Smooth muscle cell (in vitro differentiated cells): Measurements from ENCODE around the gene H2BK1. TPM values are rescaled to one million over a fixed set of nuclear protein-coding genes. Genes with fewer than 3 reads are reported as not detected.

ENCODE experiments used
- DNase-seq: peaks from one replicate; lab custom pipeline; 2025; ENCODE audit not compliant: unreplicated experiment; lab: John Stamatoyannopoulos, UW
- H2AFZ ChIP-seq: fragments of 200-600 bp; sonication (generic); 2 replicates; pipeline ENCODE4 v1.6.0; 2016; ENCODE audit warnings: antibody characterized with exemption, low read depth, mild to moderate bottlenecking
- H3F3A ChIP-seq: fragments of 200-600 bp; sonication (generic); 2 replicates; pipeline ENCODE4 v1.6.0; 2017; ENCODE audit warnings: antibody characterized with exemption, low read depth
- H3K27ac ChIP-seq: fragments of 200-600 bp; sonication (generic); 2 replicates; pipeline ENCODE4 v1.5.1; 2016; ENCODE audit warnings: low read depth, mild to moderate bottlenecking
- H3K27me3 ChIP-seq: fragments of 200-600 bp; sonication (generic); 2 replicates; pipeline ENCODE4 v1.6.1; 2016; ENCODE audit warnings: low read depth, mild to moderate bottlenecking
- H3K36me3 ChIP-seq: fragments of 200-600 bp; sonication (generic); 2 replicates; pipeline ENCODE4 v1.5.1; 2016; ENCODE audit warnings: low read depth
- H3K4me1 ChIP-seq: fragments of 200-600 bp; sonication (generic); 2 replicates; pipeline ENCODE4 v1.5.1; 2016; ENCODE audit warnings: low read depth
- H3K4me2 ChIP-seq: fragments of 200-600 bp; sonication (generic); 2 replicates; pipeline ENCODE4 v1.6.0; 2016; ENCODE audit warnings: mild to moderate bottlenecking
- H3K4me3 ChIP-seq: fragments of 200-600 bp; sonication (generic); 2 replicates; pipeline ENCODE4 v1.5.1; 2016; ENCODE audit warnings: mild to moderate bottlenecking
- H3K79me2 ChIP-seq: fragments of 200-600 bp; sonication (generic); 2 replicates; pipeline ENCODE4 v1.6.0; 2016; ENCODE audit warnings: low read depth, mild to moderate bottlenecking
- H3K9ac ChIP-seq: fragments of 200-600 bp; sonication (generic); 2 replicates; pipeline ENCODE4 v1.6.0; 2016; ENCODE audit warnings: low read depth
- H3K9me3 ChIP-seq: fragments of 200-600 bp; sonication (generic); replicated peaks from 2 replicates; pipeline ENCODE4 v1.5.1; 2016; ENCODE audit warnings: low read depth
- H4K20me1 ChIP-seq: fragments of 200-600 bp; sonication (generic); 2 replicates; pipeline ENCODE4 v1.6.0; 2016; ENCODE audit warnings: low read depth
- CTCF ChIP-seq: fragments of 200-600 bp; sonication (generic); IDR thresholded peaks from 2 replicates; pipeline ENCODE4 v1.5.1; 2017; ENCODE audit warnings: borderline replicate concordance, mild to moderate bottlenecking, antibody characterized with exemption; ENCODE audit not compliant: insufficient read depth, poor library complexity, severe bottlenecking
- WGBS: methylation state at CpG from one replicate; pipeline ENCODE4 v1.1.7; 2016; ENCODE audit warnings: low lambda C conversion rate; 5-methylcytosine and 5-hydroxymethylcytosine counted together
- polyA plus RNA-seq: library from polyadenylated mRNA; unstranded; fragments of >200 nt; fragmentation: Nextera tagmentation; extraction: Ambion mirVana; gene quantifications from 2 replicates; pipeline ENCODE4 v1.2.1, GENCODE V29; 2016
- total RNA-seq: library from RNA; depleted of rRNA; stranded (reverse); fragments of >200 nt; gene quantifications from 2 replicates; pipeline ENCODE4 v1.2.3, GENCODE V29; 2014

H2BK1 gene
- total and polyA plus RNA-seq, 2 experiments from 2014 or later = not detected

GRCh38 chr7:151249732-151250072 lies 39.4 kb upstream of the H2BK1 start:
- H3K79me2 ChIP-seq = peaks cover 26% of the 10 kb centered on the region

GRCh38 chr7:151249034-151249731 lies 38.9 kb upstream of the H2BK1 start:
- peak overlapping the region; percentile 89 for H3K27ac ChIP-seq
- H2AFZ ChIP-seq = peak overlapping the region; percentile 48
- peaks cover 28% of the 10 kb centered on the region for H3K79me2 ChIP-seq
- peaks cover 48% of the 10 kb centered on the region for H3K4me1 ChIP-seq
- H3K36me3 ChIP-seq = no peaks in the 10 kb centered on the region
- WGBS = under 1% methylated on average over 40 of the region's 45 CpGs
- peak overlapping the region; percentile 52 for H3K9ac ChIP-seq
- H3K4me3 ChIP-seq = peak overlapping the region; percentile 80
- peak; percentile 66 for DNase-seq
- TF ChIP-seq CTCF = no peak
- peaks cover 32% of the 10 kb centered on the region for H4K20me1 ChIP-seq
- no peaks in the 10 kb centered on the region for H3K9me3 ChIP-seq
- H3K4me2 ChIP-seq = peak overlapping the region; percentile 99
- no peaks in the 10 kb centered on the region for H3F3A ChIP-seq
- no peaks in the 10 kb centered on the region for H3K27me3 ChIP-seq

More at GRCh38 chr7:151249732-151250072, 39.4 kb upstream of the H2BK1 start:
- Histone ChIP-seq H3F3A (no peaks in the 10 kb centered on the region), H3K9ac (peak overlapping the region; percentile 52), H3K9me3 (no peaks in the 10 kb centered on the region), H3K27ac (peak overlapping the region; percentile 89), H3K4me1 (peaks cover 44% of the 10 kb centered on the region), H3K27me3 (no peaks in the 10 kb centered on the region), H2AFZ (no peak overlapping the region), H3K4me3 (peak overlapping the region; percentile 80), H3K36me3 (no peaks in the 10 kb centered on the region), H4K20me1 (peaks cover 27% of the 10 kb centered on the region), H3K4me2 (peak overlapping the region; percentile 99)
- DNase-seq = no peak
- TF ChIP-seq CTCF = no peak
- 6% methylated on average over 4 of the region's 5 CpGs for WGBS

- Histone ChIP-seq H3K4me1 (peaks cover 54% of the 10 kb centered on the region), H3K27me3 (no peaks in the 10 kb centered on the region), H4K20me1 (peaks cover 39% of the 10 kb centered on the region), H3K4me3 (peak within 1 kb of the TSS; percentile 80), H3K9ac (peak within 1 kb of the TSS; percentile 90), H2AFZ (peak within 1 kb of the TSS; percentile 93), H3K4me2 (peak within 1 kb of the TSS; percentile 99), H3K36me3 (no peaks in the 10 kb centered on the region), H3K79me2 (peaks cover 28% of the 10 kb centered on the region), H3F3A (no peaks in the 10 kb centered on the region), H3K9me3 (no peaks in the 10 kb centered on the region), H3K27ac (peak within 1 kb of the TSS; percentile 89)
- no peak for TF ChIP-seq CTCF
- WGBS = 1% methylated on average over 44 of the region's 71 CpGs
- peak; percentile 66 for DNase-seq
Measured at GRCh38 chr7:151248346-151249033, 38.2 kb upstream of the H2BK1 start, which contains the start of gene SMARCD3. SMARCD3 (minus strand) TSS chr7:151248694; CDS start chr7:151248562, 132 bp downstream.
